PFSK-1 (cell line): ENCODE results near the gene BMAL1.

ENCODE experiments used
- FOXP2 ChIP-seq: optimal IDR thresholded peaks from 2 replicates; pipeline ENCODE3; 2011; ENCODE audit warnings: borderline replicate concordance, control low read depth, inconsistent platforms; ENCODE audit not compliant: insufficient read depth; ENCODE audit errors: extremely low read length, extremely low read depth
- POLR2AphosphoS5 ChIP-seq: IDR thresholded peaks from 2 replicates; pipeline ENCODE4 v1.6.1; 2012; ENCODE audit warnings: low read depth, mild to moderate bottlenecking, control low read depth, low read length, moderate library complexity
- REST ChIP-seq, 2 experiments: IDR thresholded peaks; 2 replicates each; pipeline versions ENCODE4 v1.6.1 to v1.8.0; 2011 to 2012; ENCODE audit warnings: low read depth in 2 of 2, low read length in 2 of 2, control low read depth in 1 of 2, inconsistent platforms in 1 of 2, mild to moderate bottlenecking in 1 of 2, moderate library complexity in 1 of 2; ENCODE audit not compliant: insufficient read depth in 1 of 2
- SIN3A ChIP-seq: IDR thresholded peaks from 2 replicates; pipeline ENCODE4 v1.6.1; 2012; ENCODE audit warnings: mild to moderate bottlenecking, low read length, moderate library complexity, borderline replicate concordance; ENCODE audit not compliant: insufficient read depth
- TAF1 ChIP-seq: IDR thresholded peaks from 2 replicates; pipeline ENCODE4 v1.6.1; 2012; ENCODE audit warnings: low read length, control low read depth, borderline replicate concordance; ENCODE audit not compliant: insufficient read depth

GRCh38 chr11:13242564-13242963 lies 35.0 kb upstream of the BMAL1 start:
- TF ChIP-seq POLR2AphosphoS5 (no peak), TAF1 (no peak), REST (IDR thresholded peaks at IDR 0.05; ENCODE audit: insufficient read depth in 1 of 2, low read depth in 2 of 2, low read length in 2 of 2) (no peak), SIN3A (no peak), FOXP2 (no peak)
